H1 (cell line): ENCODE results near the gene HES7. TPM values are rescaled to one million over a fixed set of nuclear protein-coding genes. Genes with fewer than 3 reads are reported as not detected.

Source experiments
- CTCF ChIA-PET: fragments of 300-600 bp; sonication (Branson Sonifier 250); formaldehyde crosslinking; loops from one replicate; lab custom pipeline; 2021; ENCODE audit not compliant: partially characterized antibody; lab: Charles Lee
- POLR2A ChIA-PET: fragments of 300-600 bp; sonication (Branson Sonifier 250); formaldehyde crosslinking; loops from one replicate; lab custom pipeline; 2021; ENCODE audit warnings: inconsistent platforms; ENCODE audit not compliant: partially characterized antibody; lab: Charles Lee
- DNase-seq, 2 experiments: peaks; one replicate each; pipeline versions ENCODE4 v3.0.0 to v3.0.0-alpha.2; 2010 to 2022; ENCODE audit warnings: low spot score in 2 of 2, low read depth in 1 of 2, mixed read lengths in 1 of 2
- FAIRE-seq: peaks from 2 replicates; lab custom pipeline; 2011; peaks lifted over from hg19 to GRCh38; lab: Jason Lieb, UNC
- H2AFZ ChIP-seq: 2 replicates; pipeline ENCODE4 v1.8.1; 2012; ENCODE audit warnings: low read length, inconsistent platforms
- H2AK5ac ChIP-seq: 2 replicates; pipeline ENCODE4 v1.6.1; 2013; ENCODE audit warnings: low read depth, low read length
- H2BK120ac ChIP-seq: replicated peaks from 2 replicates; pipeline ENCODE3; 2013; ENCODE audit warnings: low read depth, low read length, inconsistent platforms
- H2BK12ac ChIP-seq: 2 replicates; pipeline ENCODE4 v1.6.1; 2013; ENCODE audit warnings: low read depth, low read length
- H2BK15ac ChIP-seq: 2 replicates; pipeline ENCODE4 v1.6.1; 2013; ENCODE audit warnings: low read length
- H2BK20ac ChIP-seq: 2 replicates; pipeline ENCODE4 v1.6.1; 2013; ENCODE audit warnings: low read length
- H2BK5ac ChIP-seq: 2 replicates; pipeline ENCODE4 v1.6.1; 2013; ENCODE audit warnings: low read depth, low read length
- H3K14ac ChIP-seq: 2 replicates; pipeline ENCODE4 v1.6.1; 2013; ENCODE audit warnings: inconsistent platforms; ENCODE audit not compliant: insufficient read length
- H3K18ac ChIP-seq: 2 replicates; pipeline ENCODE4 v1.6.1; 2013; ENCODE audit warnings: low read length; ENCODE audit errors: extremely low read depth
- H3K23ac ChIP-seq: 2 replicates; pipeline ENCODE4 v1.6.1; 2013; ENCODE audit warnings: inconsistent platforms; ENCODE audit not compliant: insufficient read length
- H3K23me2 ChIP-seq: 2 replicates; pipeline ENCODE4 v1.6.1; 2013; ENCODE audit warnings: low read depth, low read length
- H3K27ac ChIP-seq: 2 replicates; pipeline ENCODE4 v1.6.1; 2011; ENCODE audit warnings: low read depth, low read length, inconsistent platforms
- H3K27me3 ChIP-seq, 4 experiments: replicated peaks in 1 of 4; 1 replicate in 1 of 4; 2 replicates in 3 of 4; pipeline versions ENCODE4 v1.6.1 to v1.8.1; 2011 to 2013; ENCODE audit warnings: low read length in 3 of 4, mild to moderate bottlenecking in 3 of 4, inconsistent platforms in 2 of 4, mixed read lengths in 2 of 4, moderate library complexity in 1 of 4; ENCODE audit not compliant: control insufficient read depth in 3 of 4, insufficient read depth in 3 of 4; ENCODE audit errors: extremely low read depth in 1 of 4
- H3K36me3 ChIP-seq, 4 experiments: 2 replicates each; pipeline versions ENCODE4 v1.6.1 to v1.8.1; 2011 to 2013; ENCODE audit warnings: mild to moderate bottlenecking in 4 of 4, low read length in 3 of 4, moderate library complexity in 2 of 4, control low read depth in 1 of 4, inconsistent platforms in 1 of 4; ENCODE audit not compliant: insufficient read depth in 4 of 4, control insufficient read depth in 2 of 4
- H3K4ac ChIP-seq: replicated peaks from 2 replicates; pipeline ENCODE3; 2013; ENCODE audit warnings: low read length, low read depth, mixed read lengths, inconsistent platforms; ENCODE audit not compliant: insufficient read length
- H3K4me1 ChIP-seq, 4 experiments: replicated peaks in 1 of 4; 1 replicate in 1 of 4; 2 replicates in 3 of 4; pipeline versions ENCODE4 v1.6.1 to v1.8.1; 2011 to 2013; ENCODE audit warnings: low read length in 3 of 4, inconsistent platforms in 2 of 4, mixed read lengths in 1 of 4; ENCODE audit not compliant: insufficient read depth in 4 of 4, control insufficient read depth in 3 of 4
- H3K4me2 ChIP-seq, 2 experiments: 2 replicates each; pipeline versions ENCODE4 v1.6.1 to v1.8.1; 2011 to 2013; ENCODE audit warnings: low read depth in 2 of 2, low read length in 2 of 2, control low read depth in 1 of 2, inconsistent platforms in 1 of 2, mild to moderate bottlenecking in 1 of 2; ENCODE audit not compliant: insufficient read depth in 1 of 2
- H3K4me3 ChIP-seq, 4 experiments: fragments of 200-600, 300-600 bp in 1 of 4; sonication (generic), shearing (Covaris generic), sonication (Bioruptor Twin) in 1 of 4; 2 replicates each; pipeline versions ENCODE4 v1.5.1 to v1.8.1; 2011 to 2016; ENCODE audit warnings: low read length in 4 of 4, low read depth in 3 of 4, control low read depth in 2 of 4, inconsistent platforms in 2 of 4, mild to moderate bottlenecking in 2 of 4, mixed read lengths in 1 of 4, moderate library complexity in 1 of 4; ENCODE audit not compliant: insufficient read depth in 2 of 4; ENCODE audit errors: extremely low read depth in 1 of 4
- H3K56ac ChIP-seq: replicated peaks from 2 replicates; pipeline ENCODE3; 2013; ENCODE audit warnings: low read depth, mild to moderate bottlenecking, mixed read lengths, low read length, inconsistent platforms; ENCODE audit not compliant: insufficient read length
- H3K79me1 ChIP-seq: 2 replicates; pipeline ENCODE4 v1.6.1; 2013; ENCODE audit warnings: low read depth, low read length, control low read depth
- H3K79me2 ChIP-seq, 2 experiments: 2 replicates each; pipeline versions ENCODE4 v1.6.1 to v1.8.1; 2012 to 2013; ENCODE audit warnings: low read length in 2 of 2, mild to moderate bottlenecking in 2 of 2, inconsistent platforms in 1 of 2; ENCODE audit not compliant: insufficient read depth in 2 of 2, control insufficient read depth in 1 of 2
- H3K9ac ChIP-seq, 4 experiments: replicated peaks in 1 of 4; 1 replicate in 1 of 4; 2 replicates in 3 of 4; pipeline versions ENCODE4 v1.6.1 to v1.8.1; 2011 to 2013; ENCODE audit warnings: low read depth in 3 of 4, low read length in 3 of 4, control low read depth in 2 of 4, mild to moderate bottlenecking in 2 of 4, moderate library complexity in 2 of 4, inconsistent platforms in 1 of 4; ENCODE audit errors: extremely low read depth in 1 of 4
- H3K9me3 ChIP-seq, 2 experiments: 2 replicates each; pipeline versions ENCODE4 v1.6.1 to v1.8.1; 2012 to 2013; ENCODE audit warnings: mild to moderate bottlenecking in 2 of 2, moderate library complexity in 2 of 2, control low read depth in 1 of 2, inconsistent platforms in 1 of 2, low read depth in 1 of 2, low read length in 1 of 2, mixed read lengths in 1 of 2; ENCODE audit not compliant: insufficient read depth in 2 of 2
- H4K20me1 ChIP-seq, 2 experiments: replicated peaks in 1 of 2; 2 replicates each; pipeline versions ENCODE3 to v1.8.1; 2011 to 2013; ENCODE audit warnings: inconsistent platforms in 2 of 2, low read length in 2 of 2, mild to moderate bottlenecking in 1 of 2; ENCODE audit not compliant: insufficient read depth in 2 of 2, control insufficient read depth in 1 of 2
- H4K5ac ChIP-seq: 2 replicates; pipeline ENCODE4 v1.6.1; 2013; ENCODE audit warnings: low read length, low read depth, mixed read lengths, inconsistent platforms; ENCODE audit not compliant: insufficient read length
- H4K8ac ChIP-seq: 2 replicates; pipeline ENCODE4 v1.8.0; 2013; ENCODE audit warnings: mild to moderate bottlenecking, moderate library complexity, low read length, inconsistent platforms; ENCODE audit not compliant: insufficient read depth; ENCODE audit errors: extremely low read depth
- H4K91ac ChIP-seq: replicated peaks from 2 replicates; pipeline ENCODE3; 2013; ENCODE audit warnings: low read length, mixed read lengths, inconsistent platforms; ENCODE audit not compliant: insufficient read length
- BRCA1 ChIP-seq: IDR thresholded peaks from 2 replicates; pipeline ENCODE4 v1.6.1; 2012; ENCODE audit warnings: low read depth, low read length, improper control_type of control experiment
- EP300 ChIP-seq, 2 experiments: IDR thresholded peaks; 1 replicate in 1 of 2; 2 replicates in 1 of 2; pipeline ENCODE4 v1.6.1; 2011 to 2012; ENCODE audit warnings: low read depth in 2 of 2, low read length in 2 of 2, mild to moderate bottlenecking in 2 of 2, borderline replicate concordance in 1 of 2, inconsistent platforms in 1 of 2, moderate library complexity in 1 of 2
- GABPA ChIP-seq: IDR thresholded peaks from 2 replicates; pipeline ENCODE4 v1.6.1; 2011; ENCODE audit warnings: mild to moderate bottlenecking, low read length, moderate library complexity, borderline replicate concordance; ENCODE audit not compliant: insufficient read depth
- PHF8 ChIP-seq: fragments of 200-600 bp; sonication (generic); conservative IDR thresholded peaks from 2 replicates; pipeline ENCODE4 v1.7.1; 2012; ENCODE audit warnings: low read depth, mild to moderate bottlenecking, inconsistent platforms, low read length, moderate library complexity
- SIX5 ChIP-seq: IDR thresholded peaks from 2 replicates; pipeline ENCODE4 v1.6.1; 2011; ENCODE audit warnings: mild to moderate bottlenecking, low read depth, low read length
- TAF7 ChIP-seq: optimal IDR thresholded peaks from 2 replicates; pipeline ENCODE3; 2011; ENCODE audit warnings: low read depth, mild to moderate bottlenecking, inconsistent platforms, low read length, moderate library complexity, borderline replicate concordance
- WGBS, 2 experiments: shearing (Covaris generic) in 1 of 2; methylation state at CpG; one replicate each; pipeline versions ENCODE4 v1.1.6 to v1.1.7; 2013 to 2015; ENCODE audit warnings: low lambda C conversion rate in 2 of 2, mixed read lengths in 2 of 2, inconsistent platforms in 1 of 2, low coverage in 1 of 2, missing lambda C conversion rate in 1 of 2; ENCODE audit not compliant: insufficient replicate concordance in 2 of 2, insufficient coverage in 1 of 2, insufficient read length in 1 of 2; ENCODE audit errors: extremely low coverage in 1 of 2, missing lambda C conversion rate in 1 of 2; 5-methylcytosine and 5-hydroxymethylcytosine counted together
- polyA plus RNA-seq, 7 experiments: library from polyadenylated mRNA; depleted of rRNA in 3 of 7; stranded (reverse) in 5 of 7; unstranded in 2 of 7; fragments of >200 nt in 5 of 7; fragments of 200-250 nt in 2 of 7; gene quantifications; 1 replicate in 5 of 7; 2 replicates in 1 of 7; 4 replicates in 1 of 7; pipeline versions ENCODE4 v1.2.1 to v1.2.3, GENCODE V29; 2011 to 2013; ENCODE audit warnings: missing spikeins in 2 of 7, mixed read lengths in 2 of 7
- total RNA-seq: library from RNA; stranded (reverse); fragmentation: NEBNext Ultra II Directional; extraction: Animal tissue kit (Norgen Biotek cat#: 25700); gene quantifications from 2 replicates; pipeline ENCODE4 v1.2.1, GENCODE V29; 2021
- TF ChIP-seq, protein P1 (sequence below), 3 experiments: IDR thresholded peaks; 1 replicate in 2 of 3; 2 replicates in 1 of 3; pipeline versions ENCODE4 v1.5.1 to v1.6.1; 2011; ENCODE audit warnings: low read length in 3 of 3, mild to moderate bottlenecking in 3 of 3, inconsistent platforms in 2 of 3, low read depth in 1 of 3, moderate library complexity in 1 of 3; ENCODE audit not compliant: insufficient read depth in 1 of 3; ENCODE audit errors: control extremely low read depth in 1 of 3

Gene HES7
- total and polyA plus RNA-seq, 2 of the 8 experiments (the other 6 are each of a cell fraction or from before 2014, with no cell fraction given), result 0.20 to 0.32 TPM

DNA sequence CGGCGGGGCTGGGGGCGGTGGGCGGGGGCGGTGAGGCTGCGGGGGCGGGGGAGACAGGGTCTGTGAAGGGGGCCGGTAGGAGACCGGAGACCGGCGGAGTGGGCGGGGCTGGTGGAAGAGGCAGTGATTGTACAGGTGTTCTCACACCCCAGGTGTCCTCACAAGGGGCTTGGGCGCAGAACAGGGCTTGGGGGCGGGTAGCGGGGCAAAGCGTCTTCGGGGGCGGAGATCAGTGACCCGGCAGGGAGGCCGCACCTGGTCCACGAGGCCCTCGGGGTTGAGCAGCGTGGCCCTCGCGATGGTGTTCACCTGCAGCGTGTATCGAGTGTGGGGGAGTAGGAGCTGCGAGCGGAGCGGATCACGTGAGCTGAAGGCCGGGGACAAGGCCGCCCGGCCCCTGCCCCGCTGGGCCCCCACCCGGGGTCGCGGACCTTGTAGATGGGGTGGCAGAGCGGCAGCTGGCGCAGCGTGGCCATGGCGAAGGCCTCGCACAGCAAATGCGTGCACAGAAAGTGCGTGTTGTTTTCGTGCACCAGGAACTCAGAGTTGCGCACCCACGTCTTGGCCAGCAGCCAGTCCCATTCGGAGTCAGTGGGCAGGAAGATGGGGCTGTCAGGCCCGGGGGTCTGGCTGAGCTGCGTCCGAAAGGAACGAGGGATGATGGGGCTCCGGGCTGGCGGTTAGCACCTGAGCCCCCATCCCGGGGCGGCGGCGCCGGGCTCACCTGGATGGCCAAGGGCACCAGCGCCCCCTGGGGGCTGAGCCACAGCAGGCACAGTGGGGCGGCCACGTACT is 14.0 kb downstream of the HES7 start:
- POLR2A ChIA-PET, result interaction anchor here (1.0 to 3.0 kb wide), 9 partner anchors 19 to 422 kb away, joined by 3 to 13 read pairs (median 4); partner anchors contain the start of gene WRAP53
- CTCF ChIA-PET, result interaction anchor here (0.5 to 23.3 kb wide), 17 partner anchors 9 to 325 kb away, joined by 3 to 501 read pairs (median 5); partner anchors contain the start of genes ALOX12B and ALOXE3
- H2AFZ ChIP-seq, result peak overlapping the region; percentile 66; the same call in 1 of the 2 replicates
- TF ChIP-seq SIX5 (no peak), TAF7 (no peak), PHF8 (no peak), GABPA (peak; percentile 43; the same call in 1 of the 2 replicates), EP300 (IDR thresholded peaks at IDR 0.05; ENCODE audit: borderline replicate concordance in 1 of 2, low read depth in 2 of 2, low read length in 2 of 2) (no peak), BRCA1 (no peak)
- TF ChIP-seq, protein P1, sequence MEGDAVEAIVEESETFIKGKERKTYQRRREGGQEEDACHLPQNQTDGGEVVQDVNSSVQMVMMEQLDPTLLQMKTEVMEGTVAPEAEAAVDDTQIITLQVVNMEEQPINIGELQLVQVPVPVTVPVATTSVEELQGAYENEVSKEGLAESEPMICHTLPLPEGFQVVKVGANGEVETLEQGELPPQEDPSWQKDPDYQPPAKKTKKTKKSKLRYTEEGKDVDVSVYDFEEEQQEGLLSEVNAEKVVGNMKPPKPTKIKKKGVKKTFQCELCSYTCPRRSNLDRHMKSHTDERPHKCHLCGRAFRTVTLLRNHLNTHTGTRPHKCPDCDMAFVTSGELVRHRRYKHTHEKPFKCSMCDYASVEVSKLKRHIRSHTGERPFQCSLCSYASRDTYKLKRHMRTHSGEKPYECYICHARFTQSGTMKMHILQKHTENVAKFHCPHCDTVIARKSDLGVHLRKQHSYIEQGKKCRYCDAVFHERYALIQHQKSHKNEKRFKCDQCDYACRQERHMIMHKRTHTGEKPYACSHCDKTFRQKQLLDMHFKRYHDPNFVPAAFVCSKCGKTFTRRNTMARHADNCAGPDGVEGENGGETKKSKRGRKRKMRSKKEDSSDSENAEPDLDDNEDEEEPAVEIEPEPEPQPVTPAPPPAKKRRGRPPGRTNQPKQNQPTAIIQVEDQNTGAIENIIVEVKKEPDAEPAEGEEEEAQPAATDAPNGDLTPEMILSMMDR (IDR thresholded peaks at IDR 0.05; ENCODE audit: control extremely low read depth in 1 of 3, insufficient read depth in 1 of 3, low read depth in 1 of 3, low read length in 3 of 3), result peak; percentile 84 to 94 (median 90)

More for the DNA sequence above, 14.0 kb downstream of the HES7 start:
- Histone ChIP-seq H2BK120ac (no peak overlapping the region), H3K23ac (no peak overlapping the region), H3K27ac (no peak overlapping the region), H2AK5ac (no peak overlapping the region), H4K20me1 (peaks cover 0 to 3% of the 10 kb centered on the region in 2 experiments), H4K5ac (peak overlapping the region; percentile 15), H3K27me3 (peaks cover 3 to 47% (median 35%) of the 10 kb centered on the region in 4 experiments), H3K36me3 (no peaks in the 10 kb centered on the region), H2BK12ac (peak overlapping the region; percentile 45; the same call in 1 of the 2 replicates), H3K14ac (no peak overlapping the region), H3K4ac (peak overlapping the region; percentile 90), H3K9me3 (no peaks in the 10 kb centered on the region), H4K8ac (no peak overlapping the region), H3K23me2 (peaks cover 5% of the 10 kb centered on the region; the same call in 1 of the 2 replicates), H2BK5ac (no peak overlapping the region), H3K4me1 (peaks cover 0 to 13% (median 3%) of the 10 kb centered on the region in 4 experiments; a peak in 5 of 7 replicates), H3K4me2 (peak overlapping the region; percentile 70 to 95), H3K18ac (peak overlapping the region; percentile 17), H2BK20ac (no peak overlapping the region), H3K56ac (no peak overlapping the region), H4K91ac (no peak overlapping the region), H3K79me2 (no peaks in the 10 kb centered on the region), H3K4me3 (peak overlapping the region; percentile 39 to 69 (median 67)), H3K9ac (0 out of 7 replicates have a peak overlapping the region, but pooled peaks of 1 of the 4 experiments have one; percentile 23), H2BK15ac (0 out of 2 replicates have a peak overlapping the region, but pooled peaks have one; percentile 1), H3K79me1 (no peaks in the 10 kb centered on the region)
- WGBS, 2 experiments, result 1% methylated on average over 24 of the region's 63 CpGs; no CpG with 5 or more reads in 1 of the 2 experiments
- DNase-seq (peak in 1 of 2 experiments; percentile 92), FAIRE-seq (no peak)
